GM08714 (cell line): ENCODE results near the gene CNNM2.
A peak's percentile ranks its signal among the peaks of the same experiment; 100 is the strongest.
"Not testable (repeated sequence)": the region's sequence is repeated elsewhere in the genome, so short reads cannot be mapped to it uniquely, and the experiment has no call there.

Experiments
- H3K4me3 ChIP-seq: fragments of 200-500 bp; sonication (Bioruptor generic); 2 replicates; pipeline ENCODE4 v1.5.1; 2014; ENCODE audit warnings: mild to moderate bottlenecking, low read length, inconsistent platforms
- ZNF274 ChIP-seq: IDR thresholded peaks from 2 replicates; pipeline ENCODE4 v1.6.1; 2012; ENCODE audit warnings: mild to moderate bottlenecking, low read depth, low read length

The CNNM2 gene

DNA sequence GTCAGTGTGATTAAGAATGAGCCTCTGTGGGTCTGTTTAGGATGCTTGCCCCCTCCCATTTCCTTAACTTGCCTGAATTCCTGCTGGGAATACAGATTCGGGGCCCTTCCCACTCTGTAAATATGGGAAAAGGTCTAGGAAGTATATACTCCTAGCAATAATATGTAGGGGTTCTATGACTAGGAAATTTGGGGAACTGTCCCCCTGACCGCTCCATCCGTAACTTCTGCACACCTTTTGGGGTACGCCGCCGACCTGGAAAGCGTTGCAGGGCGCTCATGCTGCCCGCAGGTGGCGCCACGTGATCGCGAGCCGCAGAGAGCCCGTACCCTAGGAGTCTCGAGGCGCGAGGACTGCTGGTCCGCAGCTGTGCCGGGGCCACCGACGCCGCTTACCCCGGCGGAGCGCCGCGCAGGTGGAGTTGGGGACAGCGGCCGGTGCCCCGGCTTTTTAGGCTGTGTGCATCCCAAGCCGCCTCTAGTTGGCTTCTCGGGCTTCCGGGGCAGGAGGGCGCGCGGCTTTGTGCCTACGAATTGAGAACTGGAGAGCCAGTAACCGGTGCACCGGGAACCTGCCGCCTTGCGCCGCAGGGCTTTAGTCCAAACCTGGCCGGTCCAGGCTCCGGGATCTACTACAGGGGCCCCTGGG is 656 bp upstream of the CNNM2 start:
- no peak for TF ChIP-seq ZNF274
- H3K4me3 ChIP-seq, result peak overlapping the region; percentile 69; the same call in 1 of the 2 replicates

DNA sequence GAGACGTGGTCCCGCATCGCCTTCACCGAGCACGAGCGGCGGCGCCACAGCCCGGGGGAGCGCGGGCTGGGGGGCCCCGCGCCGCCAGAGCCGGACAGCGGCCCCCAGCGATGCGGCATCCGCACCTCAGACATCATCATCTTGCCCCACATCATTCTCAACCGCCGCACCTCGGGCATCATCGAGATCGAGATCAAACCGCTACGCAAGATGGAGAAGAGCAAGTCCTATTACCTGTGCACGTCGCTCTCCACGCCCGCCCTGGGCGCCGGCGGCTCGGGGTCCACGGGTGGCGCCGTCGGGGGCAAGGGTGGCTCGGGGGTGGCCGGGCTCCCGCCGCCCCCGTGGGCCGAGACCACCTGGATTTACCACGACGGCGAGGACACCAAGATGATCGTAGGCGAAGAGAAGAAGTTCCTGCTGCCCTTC is 737 bp downstream of the CNNM2 start:
- peak overlapping the region; percentile 88 for H3K4me3 ChIP-seq
- no peak for TF ChIP-seq ZNF274

DNA sequence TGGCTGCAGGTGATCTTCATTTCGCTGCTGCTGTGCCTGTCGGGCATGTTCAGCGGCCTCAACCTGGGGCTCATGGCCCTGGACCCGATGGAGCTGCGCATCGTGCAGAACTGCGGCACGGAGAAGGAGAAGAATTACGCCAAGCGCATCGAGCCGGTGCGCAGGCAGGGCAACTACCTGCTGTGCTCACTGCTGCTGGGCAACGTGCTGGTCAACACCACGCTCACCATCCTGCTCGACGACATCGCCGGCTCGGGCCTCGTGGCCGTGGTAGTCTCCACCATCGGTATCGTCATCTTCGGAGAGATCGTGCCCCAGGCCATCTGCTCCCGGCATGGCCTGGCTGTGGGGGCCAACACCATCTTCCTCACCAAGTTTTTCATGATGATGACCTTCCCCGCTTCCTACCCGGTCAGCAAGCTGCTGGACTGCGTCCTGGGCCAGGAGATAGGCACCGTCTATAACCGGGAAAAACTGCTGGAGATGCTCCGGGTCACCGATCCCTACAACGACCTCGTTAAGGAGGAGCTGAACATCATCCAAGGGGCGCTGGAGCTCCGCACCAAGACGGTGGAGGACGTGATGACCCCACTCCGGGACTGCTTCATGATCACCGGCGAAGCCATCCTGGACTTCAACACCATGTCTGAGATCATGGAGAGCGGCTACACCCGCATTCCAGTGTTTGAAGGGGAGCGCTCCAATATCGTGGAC is 1.3 kb downstream of the CNNM2 start:
- H3K4me3 ChIP-seq, result peak overlapping the region; percentile 88
- TF ChIP-seq ZNF274, result no peak

DNA sequence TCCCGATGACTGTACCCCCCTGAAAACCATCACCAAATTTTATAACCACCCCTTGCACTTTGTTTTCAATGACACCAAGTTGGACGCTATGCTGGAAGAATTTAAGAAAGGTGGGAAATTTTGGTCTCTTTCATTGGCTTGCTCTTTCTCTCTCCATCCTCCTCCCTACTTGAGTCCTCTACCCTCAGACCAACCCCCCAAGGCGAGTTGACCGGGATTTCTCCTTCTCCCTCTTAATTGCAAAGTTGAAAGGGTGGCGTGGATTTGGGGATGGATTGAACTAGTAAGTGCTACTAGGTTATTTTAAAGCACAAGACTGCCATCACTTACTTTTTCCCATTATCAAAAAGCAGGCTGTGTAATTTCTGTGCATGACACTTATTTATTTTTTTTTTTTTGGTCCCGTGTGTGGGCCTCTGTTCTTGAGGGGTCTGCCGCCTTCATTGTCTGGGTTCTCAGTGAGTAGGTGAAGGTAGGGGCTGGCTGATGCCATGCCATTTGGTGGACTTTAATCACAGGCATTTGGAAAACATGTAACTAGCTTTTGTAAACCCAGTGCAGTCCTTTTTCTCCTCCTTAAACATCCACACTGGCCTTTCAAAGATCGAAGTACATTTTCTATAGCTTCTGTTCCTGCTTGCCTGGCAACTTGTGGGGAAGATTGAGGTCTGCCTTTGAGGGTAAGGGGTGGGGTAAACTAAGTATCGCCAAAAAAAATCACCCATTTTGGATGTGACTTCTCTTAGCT is 2.1 kb downstream of the CNNM2 start:
- no peak overlapping the region for H3K4me3 ChIP-seq
- TF ChIP-seq ZNF274, result no peak

DNA sequence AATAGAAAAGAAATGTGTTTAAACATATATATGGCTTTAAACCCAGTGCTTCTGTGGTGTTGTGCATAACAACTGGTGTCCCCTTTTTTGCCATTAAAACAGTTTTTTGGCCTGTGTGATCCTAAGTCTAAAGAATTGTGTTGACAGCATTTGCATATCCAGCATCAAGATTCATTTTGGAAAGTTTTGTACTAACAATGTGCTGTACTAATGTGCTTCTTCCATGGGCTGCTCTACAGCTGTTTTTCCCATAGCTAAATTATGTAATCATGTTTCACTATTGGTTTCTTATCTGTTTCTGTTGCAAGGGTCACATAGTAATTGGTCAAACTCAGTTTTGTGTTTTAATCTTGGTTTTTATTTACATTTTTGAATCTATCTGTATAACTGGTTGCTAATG is 5.5 kb downstream of the CNNM2 start:
- no peak for TF ChIP-seq ZNF274
- H3K4me3 ChIP-seq, result no peak overlapping the region

DNA sequence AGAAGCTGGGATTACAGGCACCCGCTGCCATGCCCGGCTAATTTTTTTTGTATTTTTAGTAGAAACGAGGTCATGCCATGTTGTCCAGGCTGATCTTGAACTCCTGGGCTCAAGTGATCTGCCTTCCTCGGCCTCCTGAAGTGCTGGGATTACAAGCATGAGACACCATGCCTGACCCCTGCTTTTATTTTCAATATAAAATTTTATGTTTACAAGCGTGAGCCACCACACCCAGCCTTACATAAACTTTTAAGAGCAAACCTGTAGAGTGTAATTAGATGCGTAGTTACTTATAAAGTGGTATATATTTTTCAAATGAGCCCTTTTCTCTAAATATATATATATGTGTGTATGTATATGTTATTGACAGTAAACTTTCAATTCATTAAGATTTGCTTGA is 8.7 kb downstream of the CNNM2 start:
- no peak overlapping the region for H3K4me3 ChIP-seq
- TF ChIP-seq ZNF274, result no peak

DNA sequence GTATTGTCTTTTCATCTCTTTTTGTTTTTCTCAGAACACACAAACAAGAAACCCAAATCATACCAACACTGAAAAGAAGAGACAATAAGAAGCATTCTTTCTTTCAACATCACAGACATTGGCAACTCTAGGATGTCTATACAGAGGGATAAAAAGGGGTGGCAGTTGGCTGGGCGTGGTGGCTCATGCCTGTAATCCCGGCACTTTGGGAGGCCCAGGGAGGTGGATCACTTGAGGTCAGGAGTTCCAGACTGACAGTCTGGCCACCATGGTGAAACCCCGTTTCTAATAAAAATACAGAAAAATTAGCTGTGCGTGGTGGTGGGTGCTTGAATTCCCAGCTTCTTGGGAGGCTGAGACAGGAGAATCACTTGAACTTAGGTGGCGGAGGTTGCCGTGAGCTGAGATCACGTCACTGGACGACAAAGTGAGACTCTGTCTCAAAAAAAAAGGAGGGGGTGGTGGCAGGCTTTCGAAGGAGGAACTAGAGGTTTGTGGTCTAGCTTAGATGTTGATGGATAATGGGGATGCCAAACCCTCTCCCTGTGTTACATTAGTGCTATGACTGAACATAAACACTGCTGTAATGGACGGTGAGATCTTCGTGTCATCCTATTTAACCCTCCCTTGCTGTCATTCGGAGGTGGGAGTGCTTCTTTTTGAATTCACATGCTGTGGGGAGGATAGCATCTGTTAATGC is 9.4 kb downstream of the CNNM2 start:
- H3K4me3 ChIP-seq, result no peak overlapping the region
- TF ChIP-seq ZNF274, result no peak

DNA sequence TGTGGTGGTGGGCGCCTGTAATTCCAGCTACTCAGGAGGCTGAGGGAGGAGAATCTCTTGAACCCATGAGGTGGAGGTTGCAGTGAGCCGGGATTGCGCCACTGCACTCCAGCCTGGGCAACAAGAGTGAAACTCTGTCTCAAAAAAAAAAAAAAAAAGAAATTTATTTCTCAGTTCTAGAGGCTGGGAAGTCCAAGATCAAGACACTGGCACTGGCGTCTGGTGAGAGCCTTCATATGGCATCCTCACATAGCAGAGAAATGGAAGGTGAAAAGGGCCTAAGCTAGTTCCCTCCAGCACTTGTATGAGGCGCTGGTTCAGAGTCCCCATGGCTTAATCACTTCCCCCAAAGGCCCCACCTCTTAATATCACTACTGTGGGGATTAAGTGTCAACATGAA is 10.3 kb downstream of the CNNM2 start:
- H3K4me3 ChIP-seq, result not testable (repeated sequence)

DNA sequence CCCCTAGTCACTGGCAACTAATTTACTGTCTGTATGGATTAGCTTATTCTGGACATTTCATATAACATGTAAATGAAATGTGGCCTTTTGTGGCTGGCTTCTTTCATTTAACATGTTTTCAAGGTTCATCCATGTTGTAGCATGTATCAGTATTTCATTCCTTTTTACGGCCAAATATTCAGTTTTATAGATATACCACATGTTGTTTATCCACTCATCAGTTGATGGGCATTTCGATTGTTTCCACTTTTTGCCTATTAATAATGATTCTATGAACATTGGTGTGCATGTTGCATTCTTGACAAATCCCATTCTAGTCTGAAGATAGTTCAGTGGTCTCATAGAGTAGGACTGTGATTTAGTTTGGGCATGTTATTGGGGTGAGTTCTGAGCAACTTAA is 12.6 kb downstream of the CNNM2 start:
- no peak for TF ChIP-seq ZNF274
- no peak overlapping the region for H3K4me3 ChIP-seq

DNA sequence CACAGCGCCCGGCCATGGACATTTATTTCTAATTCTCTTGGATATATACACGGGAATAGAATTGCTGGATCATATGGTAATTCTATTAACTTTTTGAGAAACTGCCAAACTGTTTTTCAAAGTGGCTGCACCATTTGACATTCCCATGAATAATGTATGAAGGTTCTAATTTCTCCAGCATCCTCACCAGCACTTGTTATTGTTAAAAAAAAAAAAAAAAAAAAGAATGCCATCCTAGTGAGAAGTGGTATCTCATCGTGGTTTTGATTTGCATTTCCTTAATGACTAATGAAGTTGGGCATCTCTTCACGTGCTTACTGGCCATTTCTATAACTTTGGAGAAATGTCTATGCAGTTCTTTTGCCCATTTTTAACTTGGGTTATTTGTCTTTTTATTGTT is 13.5 kb downstream of the CNNM2 start:
- no peak overlapping the region for H3K4me3 ChIP-seq
- TF ChIP-seq ZNF274, result no peak

DNA sequence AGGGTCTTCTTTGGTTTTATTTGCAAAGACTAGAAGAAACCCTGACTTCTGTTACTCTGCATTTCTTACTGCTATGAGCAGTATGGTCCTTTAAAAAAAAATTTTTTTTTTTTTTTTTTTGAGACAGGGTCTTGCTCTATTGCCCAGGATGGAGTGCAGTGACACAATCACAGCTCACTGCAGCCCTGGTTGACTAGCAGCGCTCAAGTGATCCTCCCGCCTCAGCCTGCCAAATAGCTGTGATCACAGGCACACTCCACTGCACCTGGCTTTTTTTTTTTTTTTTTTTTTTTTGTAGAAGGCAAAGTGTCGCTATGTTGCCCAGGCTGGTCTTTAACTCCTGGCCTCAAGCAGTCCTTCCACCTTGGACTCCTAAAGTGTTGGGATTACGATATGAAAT is 17.4 kb downstream of the CNNM2 start:
- no peak overlapping the region for H3K4me3 ChIP-seq
- no peak for TF ChIP-seq ZNF274

DNA sequence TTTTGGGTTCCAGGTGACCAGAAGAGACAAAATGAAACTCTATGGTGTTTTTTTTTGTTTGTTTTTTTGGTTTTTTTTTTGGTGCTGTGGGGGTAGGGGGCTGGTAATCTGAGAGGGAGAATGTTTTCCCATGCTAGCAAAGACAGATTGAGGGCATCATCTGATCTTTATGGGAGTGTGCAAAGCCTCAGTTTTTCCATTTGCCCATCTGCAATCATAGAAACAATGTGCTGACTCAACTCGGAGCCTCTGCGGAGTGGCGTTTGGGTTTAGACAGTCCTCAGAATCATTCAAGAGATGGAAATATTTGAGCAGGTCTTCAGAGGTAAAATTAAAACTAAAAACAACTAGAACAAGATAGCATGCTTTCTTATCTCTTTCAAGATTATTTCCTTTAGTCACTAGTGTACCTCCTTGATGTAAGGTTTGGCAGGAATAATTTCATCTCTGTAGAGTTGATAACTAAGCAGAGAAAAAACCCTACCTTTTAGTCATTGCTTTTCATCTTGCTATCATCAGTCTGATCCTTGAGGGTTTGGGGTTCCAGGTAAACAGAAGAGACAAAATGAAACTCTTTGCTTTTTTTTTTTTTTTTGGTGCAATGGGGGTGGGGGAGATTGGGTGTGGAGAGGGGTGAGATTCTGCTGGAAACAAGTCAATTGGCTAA is 18.0 kb downstream of the CNNM2 start:
- H3K4me3 ChIP-seq, result no peak overlapping the region
- no peak for TF ChIP-seq ZNF274

DNA sequence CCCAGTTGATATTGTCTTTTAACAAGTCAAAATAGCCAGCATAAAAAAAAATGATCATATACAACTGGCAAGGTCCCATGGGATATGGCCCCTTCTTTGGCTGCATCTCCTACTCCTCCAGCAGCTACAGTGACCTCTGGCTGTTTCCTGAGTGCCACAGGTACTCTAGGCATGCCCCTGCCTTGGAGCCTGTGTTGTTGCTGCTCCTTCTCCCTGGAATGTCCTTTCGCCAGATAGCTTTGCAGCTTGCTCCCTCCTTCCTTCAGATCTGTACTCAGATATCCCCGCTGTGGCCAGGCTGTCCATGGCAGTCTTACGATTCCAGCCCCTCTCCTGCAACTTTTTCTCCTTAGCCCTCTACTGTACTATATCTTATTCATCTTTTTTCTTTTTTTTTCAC is 23.3 kb downstream of the CNNM2 start:
- no peak for TF ChIP-seq ZNF274
- H3K4me3 ChIP-seq, result no peak overlapping the region

DNA sequence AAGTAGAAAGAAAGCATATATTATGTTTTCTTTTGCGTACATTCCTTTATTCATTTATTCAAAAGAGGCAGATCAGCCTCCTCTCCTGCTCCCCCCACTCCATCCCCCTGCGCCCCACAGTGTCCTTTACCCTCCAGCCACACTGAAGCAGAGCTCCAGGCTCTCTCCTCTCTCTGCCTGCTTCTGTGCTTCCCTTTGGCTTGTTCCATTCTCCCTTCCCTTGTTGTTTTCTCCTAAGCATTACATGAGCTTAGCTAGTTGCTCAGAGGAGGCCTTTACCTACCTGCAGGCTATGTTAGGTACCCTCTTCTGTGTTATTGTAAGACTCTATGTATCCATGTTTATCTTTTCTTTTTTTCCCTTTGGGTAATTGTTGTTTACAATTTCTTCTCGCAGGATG is 27.4 kb downstream of the CNNM2 start:
- no peak overlapping the region for H3K4me3 ChIP-seq
- no peak for TF ChIP-seq ZNF274
